HepG2 (cell line): Measurements from ENCODE around the gene TEX9. TPM values are rescaled to one million over a fixed set of nuclear protein-coding genes. Genes with fewer than 3 reads are reported as not detected.

Experiments used
- ATAC-seq: fragments of 200-7000 bp; cut with Tn5 transposase; 3 replicates; pipeline ENCODE4 v1.9.1; 2020; ENCODE audit warnings: mild to moderate bottlenecking, moderate library complexity
- BruUV-seq: library from RNA; stranded (reverse); fragments of 400-500 nt; replicated peaks from 2 replicates; lab custom pipeline; 2021; lab: Mats Ljungman, UMichigan
- CTCF ChIA-PET: fragments of 300-600 bp; formaldehyde crosslinking; extraction: SDS; loops from one replicate; lab custom pipeline; 2021; ENCODE audit warnings: low total read pairs, inconsistent platforms, low intra/inter-chr PET ratio; lab: Yijun Ruan, JAX
- POLR2A ChIA-PET: fragments of 350-600 bp; sonication (Branson Sonifier 250); formaldehyde crosslinking; loops from one replicate; lab custom pipeline; 2020; ENCODE audit warnings: antibody characterized with exemption, inconsistent platforms; lab: Yijun Ruan, JAX
- DNase-seq: peaks from one replicate; pipeline ENCODE4 v3.0.0-alpha.2; 2015; ENCODE audit warnings: low spot score
- FAIRE-seq: peaks from 3 replicates; lab custom pipeline; 2011; peaks lifted over from hg19 to GRCh38; lab: Jason Lieb, UNC
- H2AFZ ChIP-seq: one replicate; pipeline ENCODE4 v1.6.1; 2011; ENCODE audit warnings: low read length, inconsistent platforms
- H3K27ac ChIP-seq: fragments of 300-600 bp; 3 replicates; pipeline ENCODE4 v1.8.0; 2011; ENCODE audit warnings: mixed run types, mild to moderate bottlenecking, mixed read lengths, low read length, inconsistent platforms; ENCODE audit not compliant: insufficient read depth; ENCODE audit errors: extremely low read length
- H3K27me3 ChIP-seq, 2 experiments: fragments of 200-600 bp in 1 of 2; 2 replicates in 1 of 2; 3 replicates in 1 of 2; pipeline versions ENCODE4 v1.6.0 to v1.8.0; 2011; ENCODE audit warnings: low read length in 2 of 2, mild to moderate bottlenecking in 2 of 2, moderate library complexity in 2 of 2, inconsistent platforms in 1 of 2; ENCODE audit not compliant: insufficient read depth in 2 of 2, control insufficient read depth in 1 of 2
- H3K36me3 ChIP-seq, 2 experiments: fragments of 200-600 bp in 1 of 2; replicated peaks in 1 of 2; 2 replicates in 1 of 2; 3 replicates in 1 of 2; pipeline versions ENCODE4 v1.5.1 to v1.8.0; 2011; ENCODE audit warnings: low read length in 2 of 2, inconsistent platforms in 1 of 2; ENCODE audit not compliant: insufficient read depth in 2 of 2, control insufficient read depth in 1 of 2
- H3K4me1 ChIP-seq: 2 replicates; pipeline ENCODE4 v1.5.1; 2012; ENCODE audit warnings: low read length, inconsistent platforms; ENCODE audit not compliant: insufficient read depth
- H3K4me2 ChIP-seq: 2 replicates; pipeline ENCODE4 v1.6.0; 2011; ENCODE audit warnings: low read depth, low read length, inconsistent platforms
- H3K4me3 ChIP-seq, 3 experiments: fragments of 200-600 bp in 1 of 3; sonication (generic), shearing (Covaris generic) in 1 of 3; replicated peaks in 1 of 3; 2 replicates each; pipeline ENCODE4 v1.5.1; 2011 to 2016; ENCODE audit warnings: low read length in 3 of 3, inconsistent platforms in 2 of 3, low read depth in 2 of 3, mild to moderate bottlenecking in 2 of 3, control low read depth in 1 of 3, mixed read lengths in 1 of 3; ENCODE audit not compliant: insufficient read depth in 1 of 3
- H3K79me2 ChIP-seq: one replicate; pipeline ENCODE4 v1.6.1; 2011; ENCODE audit warnings: low read length, inconsistent platforms; ENCODE audit not compliant: insufficient read depth
- H3K9ac ChIP-seq: 2 replicates; pipeline ENCODE4 v1.6.0; 2011; ENCODE audit warnings: mild to moderate bottlenecking, low read depth, low read length, inconsistent platforms; ENCODE audit not compliant: insufficient read depth
- H3K9me3 ChIP-seq: 2 replicates; pipeline ENCODE4 v1.5.1; 2012; ENCODE audit warnings: mild to moderate bottlenecking, low read length
- H4K20me1 ChIP-seq: 2 replicates; pipeline ENCODE4 v1.6.0; 2011; ENCODE audit warnings: inconsistent platforms, mild to moderate bottlenecking, low read length, moderate library complexity; ENCODE audit not compliant: insufficient read depth
- FOSL2 ChIP-seq: sonication (generic); formaldehyde crosslinking; IDR thresholded peaks from 2 replicates; pipeline ENCODE4 v1.4.0; 2020; ENCODE audit warnings: missing genetic modification reagents
- KAT8 ChIP-seq: IDR thresholded peaks from 2 replicates; pipeline ENCODE4 v1.6.1; 2016; ENCODE audit warnings: missing genetic modification reagents, missing compliant biosample characterization
- NKX3-1 ChIP-seq: sonication (generic); formaldehyde crosslinking; IDR thresholded peaks from 2 replicates; pipeline ENCODE4 v1.5.0; 2020; ENCODE audit warnings: missing genetic modification reagents
- ZBTB1 ChIP-seq: sonication (generic); formaldehyde crosslinking; IDR thresholded peaks from 2 replicates; pipeline ENCODE4 v1.4.0; 2020; ENCODE audit warnings: missing genetic modification reagents, borderline replicate concordance
- ZNF562 ChIP-seq: sonication (generic); formaldehyde crosslinking; IDR thresholded peaks from 2 replicates; pipeline ENCODE4 v1.8.0; 2022; ENCODE audit warnings: missing genetic modification reagents, borderline replicate concordance
- ZSCAN30 ChIP-seq: sonication (generic); formaldehyde crosslinking; IDR thresholded peaks from 2 replicates; pipeline ENCODE4 v1.5.0; 2020; ENCODE audit warnings: mild to moderate bottlenecking, missing genetic modification reagents
- in situ Hi-C: cut with HindIII; loops from 2 replicates; pipeline ENCODE4 v1.10.0; 2017; ENCODE audit warnings: low pct_unique_long_range_greater_than_20kb; ENCODE audit not compliant: extremely low pct_ligation_motif_present
- intact Hi-C: fragments of 100-400 bp; cut with micrococcal nuclease; formaldehyde crosslinking; loops from one replicate; pipeline ENCODE4 v1.10.0; 2022; ENCODE audit not compliant: unreplicated experiment
- polyA plus RNA-seq, 8 experiments: library from polyadenylated mRNA; depleted of rRNA in 3 of 8; stranded (reverse) in 7 of 8; unstranded in 1 of 8; fragments of >200 nt; fragmentation: Illumina TruSeq in 4 of 8; extraction: Trizol in 4 of 8; gene quantifications; 2 replicates each; pipeline versions ENCODE4 v1.2.1 to v1.2.3, GENCODE V29; 2011 to 2016; ENCODE audit warnings: low read depth in 4 of 8, missing spikeins in 1 of 8, mixed read lengths in 1 of 8; ENCODE audit not compliant: insufficient read depth in 1 of 8
- total RNA-seq, 5 experiments: library from RNA; depleted of rRNA; stranded (reverse); fragments of >200 nt; fragmentation: Illumina TruSeq; extraction: Trizol; gene quantifications; 2 replicates each; pipeline ENCODE4 v1.2.3, GENCODE V29; 2016; ENCODE audit warnings: low read depth in 1 of 5
- TF ChIP-seq, protein P1 (sequence below): sonication (generic); formaldehyde crosslinking; IDR thresholded peaks from 2 replicates; pipeline ENCODE4 v1.4.0; 2020; ENCODE audit warnings: missing genetic modification reagents, borderline replicate concordance
- TF ChIP-seq, protein P2 (sequence below): sonication (generic); formaldehyde crosslinking; IDR thresholded peaks from 2 replicates; pipeline ENCODE4 v1.4.0; 2020; ENCODE audit warnings: mild to moderate bottlenecking, missing genetic modification reagents
- TF ChIP-seq, protein P3 (sequence below): sonication (generic); formaldehyde crosslinking; IDR thresholded peaks from 2 replicates; pipeline ENCODE4 v1.5.1; 2020; ENCODE audit warnings: mild to moderate bottlenecking, missing genetic modification reagents, borderline replicate concordance

The TEX9 gene
- total and polyA plus RNA-seq, 2 of the 13 experiments (the other 11 are each of a cell fraction or from before 2014, with no cell fraction given) = 0.82 to 6.9 TPM

DNA sequence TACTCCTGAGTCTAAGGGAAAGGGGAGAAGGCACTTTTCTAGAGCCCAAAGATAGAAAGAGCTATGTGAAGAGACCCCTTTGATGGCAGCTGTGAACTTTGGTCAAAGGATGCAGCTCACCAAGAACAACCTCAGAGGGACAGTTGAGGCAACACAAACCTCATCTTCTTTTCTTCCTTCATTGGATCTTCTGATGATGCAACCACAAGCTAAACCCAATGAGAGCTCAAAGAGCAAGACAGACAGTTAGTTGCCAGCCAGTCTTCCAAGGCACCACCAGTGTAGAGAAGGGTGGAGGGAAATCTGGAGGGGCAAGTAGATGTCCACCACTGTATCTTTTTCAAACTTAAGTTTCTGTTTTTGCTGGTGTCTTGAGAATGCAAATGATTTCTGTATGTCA, 110.1 kb downstream of the TEX9 start:
- no peaks in the 10 kb centered on the region for H4K20me1 ChIP-seq
- DNase-seq (no peak), ATAC-seq (no peak), FAIRE-seq (no peak)
- H3K9me3 ChIP-seq = no peaks in the 10 kb centered on the region
- no peaks in the 10 kb centered on the region for H3K36me3 ChIP-seq
- POLR2A ChIA-PET = no interaction called here
- CTCF ChIA-PET = no interaction called here
- H3K27ac ChIP-seq = no peak overlapping the region
- H3K4me2 ChIP-seq = no peak overlapping the region
- no peak overlapping the region for H3K9ac ChIP-seq
- H2AFZ ChIP-seq = no peak overlapping the region
- no peaks in the 10 kb centered on the region for H3K79me2 ChIP-seq
- intact Hi-C loops = no loop called here
- no TSS peak for BruUV-seq
- in situ Hi-C loops = loop anchor here (25.0 kb wide), 2 partner anchors 712 to 1062 kb away; no protein-coding TSS in a partner anchor
- H3K4me3 ChIP-seq = no peak overlapping the region
- no peaks in the 10 kb centered on the region for H3K4me1 ChIP-seq
- no peaks in the 10 kb centered on the region for H3K27me3 ChIP-seq
- TF ChIP-seq, protein P1, sequence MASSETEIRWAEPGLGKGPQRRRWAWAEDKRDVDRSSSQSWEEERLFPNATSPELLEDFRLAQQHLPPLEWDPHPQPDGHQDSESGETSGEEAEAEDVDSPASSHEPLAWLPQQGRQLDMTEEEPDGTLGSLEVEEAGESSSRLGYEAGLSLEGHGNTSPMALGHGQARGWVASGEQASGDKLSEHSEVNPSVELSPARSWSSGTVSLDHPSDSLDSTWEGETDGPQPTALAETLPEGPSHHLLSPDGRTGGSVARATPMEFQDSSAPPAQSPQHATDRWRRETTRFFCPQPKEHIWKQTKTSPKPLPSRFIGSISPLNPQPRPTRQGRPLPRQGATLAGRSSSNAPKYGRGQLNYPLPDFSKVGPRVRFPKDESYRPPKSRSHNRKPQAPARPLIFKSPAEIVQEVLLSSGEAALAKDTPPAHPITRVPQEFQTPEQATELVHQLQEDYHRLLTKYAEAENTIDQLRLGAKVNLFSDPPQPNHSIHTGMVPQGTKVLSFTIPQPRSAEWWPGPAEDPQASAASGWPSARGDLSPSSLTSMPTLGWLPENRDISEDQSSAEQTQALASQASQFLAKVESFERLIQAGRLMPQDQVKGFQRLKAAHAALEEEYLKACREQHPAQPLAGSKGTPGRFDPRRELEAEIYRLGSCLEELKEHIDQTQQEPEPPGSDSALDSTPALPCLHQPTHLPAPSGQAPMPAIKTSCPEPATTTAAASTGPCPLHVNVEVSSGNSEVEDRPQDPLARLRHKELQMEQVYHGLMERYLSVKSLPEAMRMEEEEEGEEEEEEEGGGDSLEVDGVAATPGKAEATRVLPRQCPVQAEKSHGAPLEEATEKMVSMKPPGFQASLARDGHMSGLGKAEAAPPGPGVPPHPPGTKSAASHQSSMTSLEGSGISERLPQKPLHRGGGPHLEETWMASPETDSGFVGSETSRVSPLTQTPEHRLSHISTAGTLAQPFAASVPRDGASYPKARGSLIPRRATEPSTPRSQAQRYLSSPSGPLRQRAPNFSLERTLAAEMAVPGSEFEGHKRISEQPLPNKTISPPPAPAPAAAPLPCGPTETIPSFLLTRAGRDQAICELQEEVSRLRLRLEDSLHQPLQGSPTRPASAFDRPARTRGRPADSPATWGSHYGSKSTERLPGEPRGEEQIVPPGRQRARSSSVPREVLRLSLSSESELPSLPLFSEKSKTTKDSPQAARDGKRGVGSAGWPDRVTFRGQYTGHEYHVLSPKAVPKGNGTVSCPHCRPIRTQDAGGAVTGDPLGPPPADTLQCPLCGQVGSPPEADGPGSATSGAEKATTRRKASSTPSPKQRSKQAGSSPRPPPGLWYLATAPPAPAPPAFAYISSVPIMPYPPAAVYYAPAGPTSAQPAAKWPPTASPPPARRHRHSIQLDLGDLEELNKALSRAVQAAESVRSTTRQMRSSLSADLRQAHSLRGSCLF (CRISPR knock-in tag) = no peak
- TF ChIP-seq ZBTB1 (CRISPR knock-in tag) (no peak), FOSL2 (CRISPR knock-in tag) (no peak), KAT8 (CRISPR knock-in tag) (no peak), NKX3-1 (CRISPR knock-in tag) (no peak), ZNF562 (CRISPR knock-in tag) (no peak), ZSCAN30 (CRISPR knock-in tag) (no peak)
- TF ChIP-seq, protein P2, sequence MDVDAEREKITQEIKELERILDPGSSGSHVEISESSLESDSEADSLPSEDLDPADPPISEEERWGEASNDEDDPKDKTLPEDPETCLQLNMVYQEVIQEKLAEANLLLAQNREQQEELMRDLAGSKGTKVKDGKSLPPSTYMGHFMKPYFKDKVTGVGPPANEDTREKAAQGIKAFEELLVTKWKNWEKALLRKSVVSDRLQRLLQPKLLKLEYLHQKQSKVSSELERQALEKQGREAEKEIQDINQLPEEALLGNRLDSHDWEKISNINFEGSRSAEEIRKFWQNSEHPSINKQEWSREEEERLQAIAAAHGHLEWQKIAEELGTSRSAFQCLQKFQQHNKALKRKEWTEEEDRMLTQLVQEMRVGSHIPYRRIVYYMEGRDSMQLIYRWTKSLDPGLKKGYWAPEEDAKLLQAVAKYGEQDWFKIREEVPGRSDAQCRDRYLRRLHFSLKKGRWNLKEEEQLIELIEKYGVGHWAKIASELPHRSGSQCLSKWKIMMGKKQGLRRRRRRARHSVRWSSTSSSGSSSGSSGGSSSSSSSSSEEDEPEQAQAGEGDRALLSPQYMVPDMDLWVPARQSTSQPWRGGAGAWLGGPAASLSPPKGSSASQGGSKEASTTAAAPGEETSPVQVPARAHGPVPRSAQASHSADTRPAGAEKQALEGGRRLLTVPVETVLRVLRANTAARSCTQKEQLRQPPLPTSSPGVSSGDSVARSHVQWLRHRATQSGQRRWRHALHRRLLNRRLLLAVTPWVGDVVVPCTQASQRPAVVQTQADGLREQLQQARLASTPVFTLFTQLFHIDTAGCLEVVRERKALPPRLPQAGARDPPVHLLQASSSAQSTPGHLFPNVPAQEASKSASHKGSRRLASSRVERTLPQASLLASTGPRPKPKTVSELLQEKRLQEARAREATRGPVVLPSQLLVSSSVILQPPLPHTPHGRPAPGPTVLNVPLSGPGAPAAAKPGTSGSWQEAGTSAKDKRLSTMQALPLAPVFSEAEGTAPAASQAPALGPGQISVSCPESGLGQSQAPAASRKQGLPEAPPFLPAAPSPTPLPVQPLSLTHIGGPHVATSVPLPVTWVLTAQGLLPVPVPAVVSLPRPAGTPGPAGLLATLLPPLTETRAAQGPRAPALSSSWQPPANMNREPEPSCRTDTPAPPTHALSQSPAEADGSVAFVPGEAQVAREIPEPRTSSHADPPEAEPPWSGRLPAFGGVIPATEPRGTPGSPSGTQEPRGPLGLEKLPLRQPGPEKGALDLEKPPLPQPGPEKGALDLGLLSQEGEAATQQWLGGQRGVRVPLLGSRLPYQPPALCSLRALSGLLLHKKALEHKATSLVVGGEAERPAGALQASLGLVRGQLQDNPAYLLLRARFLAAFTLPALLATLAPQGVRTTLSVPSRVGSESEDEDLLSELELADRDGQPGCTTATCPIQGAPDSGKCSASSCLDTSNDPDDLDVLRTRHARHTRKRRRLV (CRISPR knock-in tag) = no peak
- TF ChIP-seq, protein P3, sequence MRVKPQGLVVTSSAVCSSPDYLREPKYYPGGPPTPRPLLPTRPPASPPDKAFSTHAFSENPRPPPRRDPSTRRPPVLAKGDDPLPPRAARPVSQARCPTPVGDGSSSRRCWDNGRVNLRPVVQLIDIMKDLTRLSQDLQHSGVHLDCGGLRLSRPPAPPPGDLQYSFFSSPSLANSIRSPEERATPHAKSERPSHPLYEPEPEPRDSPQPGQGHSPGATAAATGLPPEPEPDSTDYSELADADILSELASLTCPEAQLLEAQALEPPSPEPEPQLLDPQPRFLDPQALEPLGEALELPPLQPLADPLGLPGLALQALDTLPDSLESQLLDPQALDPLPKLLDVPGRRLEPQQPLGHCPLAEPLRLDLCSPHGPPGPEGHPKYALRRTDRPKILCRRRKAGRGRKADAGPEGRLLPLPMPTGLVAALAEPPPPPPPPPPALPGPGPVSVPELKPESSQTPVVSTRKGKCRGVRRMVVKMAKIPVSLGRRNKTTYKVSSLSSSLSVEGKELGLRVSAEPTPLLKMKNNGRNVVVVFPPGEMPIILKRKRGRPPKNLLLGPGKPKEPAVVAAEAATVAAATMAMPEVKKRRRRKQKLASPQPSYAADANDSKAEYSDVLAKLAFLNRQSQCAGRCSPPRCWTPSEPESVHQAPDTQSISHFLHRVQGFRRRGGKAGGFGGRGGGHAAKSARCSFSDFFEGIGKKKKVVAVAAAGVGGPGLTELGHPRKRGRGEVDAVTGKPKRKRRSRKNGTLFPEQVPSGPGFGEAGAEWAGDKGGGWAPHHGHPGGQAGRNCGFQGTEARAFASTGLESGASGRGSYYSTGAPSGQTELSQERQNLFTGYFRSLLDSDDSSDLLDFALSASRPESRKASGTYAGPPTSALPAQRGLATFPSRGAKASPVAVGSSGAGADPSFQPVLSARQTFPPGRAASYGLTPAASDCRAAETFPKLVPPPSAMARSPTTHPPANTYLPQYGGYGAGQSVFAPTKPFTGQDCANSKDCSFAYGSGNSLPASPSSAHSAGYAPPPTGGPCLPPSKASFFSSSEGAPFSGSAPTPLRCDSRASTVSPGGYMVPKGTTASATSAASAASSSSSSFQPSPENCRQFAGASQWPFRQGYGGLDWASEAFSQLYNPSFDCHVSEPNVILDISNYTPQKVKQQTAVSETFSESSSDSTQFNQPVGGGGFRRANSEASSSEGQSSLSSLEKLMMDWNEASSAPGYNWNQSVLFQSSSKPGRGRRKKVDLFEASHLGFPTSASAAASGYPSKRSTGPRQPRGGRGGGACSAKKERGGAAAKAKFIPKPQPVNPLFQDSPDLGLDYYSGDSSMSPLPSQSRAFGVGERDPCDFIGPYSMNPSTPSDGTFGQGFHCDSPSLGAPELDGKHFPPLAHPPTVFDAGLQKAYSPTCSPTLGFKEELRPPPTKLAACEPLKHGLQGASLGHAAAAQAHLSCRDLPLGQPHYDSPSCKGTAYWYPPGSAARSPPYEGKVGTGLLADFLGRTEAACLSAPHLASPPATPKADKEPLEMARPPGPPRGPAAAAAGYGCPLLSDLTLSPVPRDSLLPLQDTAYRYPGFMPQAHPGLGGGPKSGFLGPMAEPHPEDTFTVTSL (CRISPR knock-in tag) = no peak
